Activated T-cell treated with anti-CD3 and anti-CD28 coated beads for 48 hours (primary cell): Measurements from ENCODE around the gene ABR.
"Not testable (repeated sequence)": the region's sequence is repeated elsewhere in the genome, so short reads cannot be mapped to it uniquely, and the experiment has no call there.

ENCODE experiments used
- DNase-seq: peaks from one replicate; pipeline ENCODE4 v3.0.0-alpha.2; 2020; ENCODE audit warnings: low read depth

The ABR gene

DNA sequence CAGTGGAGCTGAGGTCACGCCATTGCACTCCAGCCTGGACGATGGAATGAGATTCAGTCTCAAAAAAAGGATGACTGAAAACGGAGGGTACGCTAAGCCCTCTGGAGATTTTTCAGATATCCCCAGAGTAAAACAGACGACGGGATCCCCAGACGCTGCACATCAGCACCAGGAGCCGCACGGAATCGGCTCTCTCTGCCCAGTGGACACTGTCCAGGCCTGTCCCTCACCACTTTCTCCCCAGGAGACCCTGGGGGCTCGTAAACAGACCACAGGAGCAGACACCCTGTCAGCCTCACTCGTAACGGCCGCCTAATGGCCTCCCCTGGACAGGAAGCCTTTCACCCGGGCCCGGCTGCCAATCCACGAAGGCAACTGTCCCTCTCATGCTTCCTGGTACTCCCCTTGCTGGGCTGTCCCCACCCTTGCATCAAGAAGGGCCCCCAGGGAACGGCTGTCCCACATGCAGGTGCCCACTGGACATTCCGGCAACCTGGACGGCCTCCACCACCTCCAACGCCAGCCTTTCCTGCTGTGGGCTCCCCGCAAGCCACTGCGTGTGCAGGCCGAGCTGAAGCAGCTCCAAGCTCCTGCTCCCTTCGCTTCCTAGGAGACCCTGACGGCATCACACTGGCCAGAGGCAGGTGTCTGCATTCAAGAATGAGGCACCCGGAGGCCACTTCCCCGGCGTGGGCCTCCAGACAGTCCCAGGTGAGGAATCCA, 108.5 kb downstream of the ABR start:
- DNase-seq: no peak

DNA sequence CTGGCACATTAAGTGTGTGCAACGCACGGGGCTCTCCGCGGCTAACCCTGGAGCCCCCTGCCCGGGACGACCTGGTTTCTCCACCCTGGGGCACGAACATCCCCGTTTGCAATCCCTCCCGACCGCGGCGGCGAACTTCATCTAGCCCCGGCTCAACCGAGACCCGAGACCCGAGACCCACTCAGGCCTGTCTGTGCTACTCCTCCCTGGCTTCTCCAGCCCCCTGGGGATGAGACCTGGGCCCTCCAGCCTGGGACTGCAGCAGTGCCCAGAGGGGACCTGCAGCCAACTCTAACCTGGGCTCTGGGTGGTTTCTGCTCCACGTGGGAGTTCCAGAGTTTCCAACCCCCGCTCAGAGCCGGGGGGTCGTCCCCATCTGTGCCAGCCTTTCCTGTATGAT, 109.4 kb downstream of the ABR start:
- DNase-seq: no peak

- no peak for DNase-seq
These were observed 109.9 kb downstream of the ABR start for GRCh38 chr17:1069847-1070246.

DNA sequence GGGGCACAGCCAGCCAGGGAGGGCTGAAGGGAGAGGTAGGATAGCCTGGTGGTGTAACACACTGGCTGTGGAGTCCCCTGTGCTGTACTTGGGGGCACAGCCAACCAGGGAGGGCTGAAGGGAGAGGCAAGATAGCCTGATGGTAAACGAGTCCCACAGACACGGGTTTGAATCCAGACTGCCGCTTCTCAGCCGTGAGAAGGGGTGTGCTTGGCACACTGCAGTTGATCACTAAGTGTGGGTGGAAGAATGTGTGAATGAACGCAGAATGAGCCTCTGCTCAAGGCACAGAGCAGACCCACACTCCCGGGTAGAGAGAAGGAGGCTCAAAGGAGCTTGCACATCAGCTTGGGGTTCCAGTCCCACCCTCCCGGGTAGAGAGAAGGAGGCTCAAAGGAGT, 111.4 kb downstream of the ABR start:
- DNase-seq: no peak

DNA sequence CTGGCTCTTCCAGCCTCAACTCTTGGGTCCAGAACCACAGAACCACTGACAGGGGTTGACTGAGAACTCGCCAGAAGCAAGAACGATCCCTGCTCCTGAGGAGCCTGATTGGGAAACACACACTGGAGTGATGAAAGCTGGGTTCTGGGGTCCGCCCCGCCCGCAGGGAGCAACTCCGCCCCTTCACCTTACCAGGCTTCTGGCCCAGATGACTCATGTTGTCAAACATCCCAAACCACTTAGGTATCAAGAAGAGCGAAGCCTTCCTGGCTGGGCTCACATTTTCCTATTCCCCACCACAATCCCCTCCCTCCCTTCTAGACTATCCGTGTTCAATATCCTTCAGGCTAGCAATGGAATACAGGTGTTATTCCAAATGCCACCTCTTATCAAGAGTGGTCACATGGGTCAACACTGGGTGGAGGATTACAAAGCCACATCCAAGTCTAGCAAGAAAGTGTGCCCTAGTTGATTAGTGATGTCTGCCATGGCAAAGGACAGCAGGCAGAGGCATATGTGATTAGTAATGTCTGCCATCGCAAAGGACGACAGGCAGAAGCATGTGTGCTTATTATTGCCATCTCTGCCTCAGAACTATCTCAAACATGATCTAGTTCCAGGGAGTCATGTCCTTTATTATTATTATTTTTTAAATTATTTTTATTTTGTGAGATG, 112.4 kb downstream of the ABR start:
- no peak for DNase-seq

- not testable (repeated sequence) for DNase-seq
These were observed 114.4 kb downstream of the ABR start for GRCh38 chr17:1065416-1065815.

DNA sequence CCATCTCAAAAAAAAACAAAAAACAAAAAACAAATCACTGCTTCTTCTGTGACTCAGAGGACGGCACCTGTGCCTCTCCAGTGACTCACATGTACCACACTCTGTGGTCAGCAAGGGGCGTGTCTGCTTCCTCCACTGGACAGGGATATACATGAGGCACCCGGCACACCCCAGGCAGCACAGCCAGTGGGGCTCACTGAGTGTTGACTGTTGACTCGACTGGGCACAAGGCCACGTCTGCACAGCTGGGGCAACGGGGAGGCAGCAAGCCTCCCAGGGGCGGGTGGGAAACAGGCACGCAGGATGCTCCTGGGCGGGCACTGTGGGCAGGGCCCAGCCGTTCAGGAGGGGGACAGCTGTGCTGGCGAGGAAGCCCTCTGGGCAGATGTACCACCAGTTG, 118.8 kb downstream of the ABR start:
- peak; percentile 20 for DNase-seq

- no peak for DNase-seq
These were observed 120.5 kb downstream of the ABR start for GRCh38 chr17:1059131-1059795.

DNA sequence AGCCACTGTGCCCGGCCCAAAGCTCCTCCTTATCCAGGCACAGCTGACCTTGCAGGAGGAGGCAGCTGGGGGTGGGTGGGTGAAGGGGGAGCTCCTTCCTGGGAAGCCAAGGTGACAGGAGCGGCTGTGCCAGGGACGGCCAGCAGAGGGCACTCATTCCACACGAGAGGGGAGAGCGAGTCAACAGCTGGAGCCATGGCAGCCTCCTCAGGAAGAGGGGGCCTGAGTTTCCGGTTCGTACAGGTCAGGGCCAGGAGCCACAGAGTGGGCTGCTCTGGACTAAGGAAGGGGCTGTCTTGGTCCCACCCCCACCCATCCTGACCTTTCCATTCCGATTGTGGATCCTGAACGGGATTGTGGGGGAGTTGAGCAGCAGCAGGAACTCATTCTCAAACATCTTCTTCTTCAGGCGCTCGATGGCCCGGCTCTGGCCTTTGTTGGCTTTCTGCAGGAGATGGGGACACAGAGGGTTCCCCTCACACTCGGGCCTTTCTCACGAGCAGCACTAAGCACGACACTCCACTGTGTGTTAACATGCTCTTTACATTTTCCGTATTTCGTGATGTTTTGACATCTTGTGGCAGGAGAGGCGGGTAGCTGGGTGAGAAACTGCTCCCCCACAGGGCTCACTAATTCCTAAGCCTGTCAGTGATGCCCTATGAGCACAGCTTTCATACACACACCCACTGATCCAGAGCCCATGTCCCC, 121.2 kb downstream of the ABR start:
- DNase-seq: peak; percentile 56

DNA sequence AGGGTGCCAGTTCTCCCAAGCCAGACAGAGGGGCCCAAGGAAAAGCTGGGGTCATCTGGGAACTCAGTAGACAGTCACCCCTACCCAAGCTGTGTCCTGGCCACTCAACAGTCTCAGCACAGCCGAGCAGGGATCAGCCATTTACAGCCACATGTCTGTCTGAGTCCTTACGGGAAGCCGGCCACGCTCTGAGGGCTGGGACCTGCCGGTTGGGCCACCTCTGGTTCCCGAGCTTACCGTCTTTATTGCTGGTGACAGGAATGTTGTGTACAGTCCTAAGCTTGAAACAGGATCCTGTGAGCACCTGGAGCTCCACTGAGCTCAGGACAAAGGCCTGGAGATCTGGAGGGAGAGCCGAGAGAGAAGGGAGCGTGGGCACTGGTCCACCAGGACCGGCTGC, 123.0 kb downstream of the ABR start:
- no peak for DNase-seq

- peak; percentile 37 for DNase-seq
These were observed 123.8 kb downstream of the ABR start for GRCh38 chr17:1055751-1056645.

DNA sequence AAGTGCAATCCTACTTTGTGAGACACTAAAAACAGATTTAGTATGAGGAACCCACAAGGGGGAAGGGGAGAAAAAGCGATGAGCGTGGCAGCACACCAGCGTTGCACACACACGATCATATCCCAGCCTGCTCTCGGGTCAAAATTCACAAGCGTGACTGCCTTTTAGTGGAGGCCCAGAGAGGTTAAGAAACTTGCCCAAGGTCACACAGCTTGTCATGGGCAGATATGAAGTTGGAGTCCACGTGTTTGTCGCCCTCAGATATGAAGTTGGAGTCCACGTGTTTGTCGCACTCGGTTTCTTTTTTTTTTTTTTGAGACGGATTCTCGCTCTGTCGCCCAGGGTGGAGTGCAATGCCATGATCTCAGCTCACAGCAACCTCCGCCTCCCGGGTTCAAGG, 124.5 kb downstream of the ABR start:
- DNase-seq: no peak

- no peak for DNase-seq
These were observed 125.1 kb downstream of the ABR start for GRCh38 chr17:1054656-1055055.

DNA sequence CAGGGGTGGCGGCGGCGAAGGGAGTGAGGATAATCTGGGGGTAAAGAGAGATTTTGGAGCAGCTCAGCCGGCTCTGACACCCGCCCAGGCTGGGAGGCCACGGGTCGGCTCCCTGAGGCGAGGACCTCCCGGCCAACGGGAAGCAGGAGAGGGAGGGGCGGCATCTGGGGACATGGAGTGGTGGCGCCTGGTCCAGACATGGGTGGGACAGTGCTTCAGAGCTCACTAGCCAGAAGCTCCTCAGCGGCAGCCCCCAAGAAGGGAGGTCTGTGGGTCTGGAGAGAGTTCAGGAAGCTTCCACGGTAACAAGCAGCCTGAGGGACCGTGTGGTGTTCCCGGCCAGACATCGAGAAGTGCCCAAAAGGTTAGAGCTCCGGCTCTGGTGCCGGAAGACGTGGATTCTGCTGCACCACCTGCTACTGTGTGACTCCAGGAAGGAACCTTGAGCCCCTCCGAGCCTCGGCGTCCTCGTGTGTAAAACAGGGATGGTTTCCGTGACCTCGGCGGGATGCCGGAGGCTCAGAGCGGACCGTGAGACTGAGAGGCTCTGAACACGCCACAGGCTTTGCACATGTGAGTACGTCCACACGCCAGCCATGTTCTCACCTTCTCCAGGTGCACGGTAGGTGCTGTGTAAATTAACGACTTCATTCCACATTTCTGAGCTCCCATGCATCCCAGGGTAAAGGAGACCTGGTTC, 126.0 kb downstream of the ABR start:
- no peak for DNase-seq

DNA sequence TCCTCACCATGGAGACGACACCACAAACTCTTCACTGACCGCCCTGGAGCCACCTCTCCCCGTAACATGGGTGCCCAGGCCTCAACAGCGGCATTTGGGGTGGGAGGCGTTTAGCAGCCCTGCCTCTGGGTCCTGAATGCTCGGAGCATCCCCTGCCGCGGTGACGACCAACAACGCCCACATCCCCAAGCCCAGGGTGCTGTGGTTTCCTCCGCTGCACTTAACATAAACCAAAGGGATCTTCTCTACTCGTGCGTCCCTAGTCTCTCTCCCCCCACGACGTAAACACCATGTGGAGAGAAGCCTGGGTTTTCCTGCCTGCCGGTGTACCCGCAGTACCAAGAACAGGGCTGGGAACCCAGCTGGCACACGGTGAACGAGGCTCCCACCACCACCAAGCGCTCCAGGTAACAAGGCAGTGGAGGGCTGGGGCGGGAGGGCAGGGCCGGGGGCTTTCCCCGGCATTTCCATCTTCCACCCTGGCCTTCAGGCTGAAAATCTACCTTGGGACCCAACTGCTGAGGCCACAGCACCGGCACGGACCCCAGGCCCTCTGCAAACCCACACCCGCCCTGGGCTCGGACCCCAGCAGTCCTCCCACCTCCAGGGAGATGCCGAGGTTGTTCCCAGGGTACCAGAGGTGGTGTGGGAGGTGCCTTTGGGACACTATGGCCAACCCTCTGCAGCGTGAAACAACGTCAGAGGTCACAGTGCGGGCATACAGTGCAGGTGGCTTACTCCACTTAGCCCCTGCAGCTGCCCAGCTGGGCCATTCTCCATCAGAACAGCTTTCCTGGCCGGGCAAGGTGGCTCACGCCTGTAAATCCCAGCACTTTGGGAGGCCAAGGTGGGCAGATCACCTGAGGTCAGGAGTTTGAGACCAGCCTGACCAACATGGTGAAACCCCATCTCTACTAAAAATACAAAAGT, 128.5 kb downstream of the ABR start:
- no peak for DNase-seq

- no peak for DNase-seq
These were observed 129.4 kb downstream of the ABR start for GRCh38 chr17:1050246-1050995.

- no peak for DNase-seq
These were observed 130.1 kb downstream of the ABR start for GRCh38 chr17:1049446-1050225.

- not testable (repeated sequence) for DNase-seq
These were observed 131.2 kb downstream of the ABR start for GRCh38 chr17:1048516-1049115.
